Stromal cell of bone marrow (primary cell): ENCODE data around the gene CABYR.

Experiments used
- DNase-seq: peaks from one replicate; pipeline ENCODE4 v3.0.0-alpha.2; 2012; ENCODE audit warnings: low read depth

The CABYR gene

GRCh38 chr18:24138789-24139616 lies at the start of gene CABYR:
CABYR (plus strand) TSS chr18:24139062; CDS start chr18:24143115, 4,053 bp downstream.
- DNase-seq = peak; percentile 66

- no peak for DNase-seq
These were observed 49.8 kb upstream of the CABYR start for GRCh38 chr18:24089076-24089475.

GRCh38 chr18:24089515-24090337 lies 49.1 kb upstream of the CABYR start:
- DNase-seq = no peak

- no peak for DNase-seq
These were observed 48.0 kb upstream of the CABYR start for GRCh38 chr18:24090876-24091275.

GRCh38 chr18:24094561-24094960 lies 44.3 kb upstream of the CABYR start:
- DNase-seq = no peak

- DNase-seq = no peak
These were observed 42.9 kb upstream of the CABYR start for GRCh38 chr18:24095976-24096375.

- DNase-seq = no peak
These were observed 35.4 kb upstream of the CABYR start for GRCh38 chr18:24103320-24104021.

- DNase-seq = no peak
These were observed 34.4 kb upstream of the CABYR start for GRCh38 chr18:24104486-24104885.

GRCh38 chr18:24108641-24109040 lies 30.2 kb upstream of the CABYR start:
- no peak for DNase-seq

GRCh38 chr18:24111936-24112335 lies 26.9 kb upstream of the CABYR start:
- DNase-seq = no peak

- DNase-seq = no peak
These were observed 26.4 kb upstream of the CABYR start for GRCh38 chr18:24112464-24112863.

- DNase-seq = peak; percentile 24
These were observed 25.8 kb upstream of the CABYR start for GRCh38 chr18:24112874-24113615.

GRCh38 chr18:24114924-24115549 lies 23.8 kb upstream of the CABYR start:
- DNase-seq = no peak

GRCh38 chr18:24115628-24116027 lies 23.2 kb upstream of the CABYR start:
- no peak for DNase-seq

GRCh38 chr18:24118750-24119577 lies 19.9 kb upstream of the CABYR start:
- DNase-seq = peak; percentile 44

- no peak for DNase-seq
These were observed 18.2 kb upstream of the CABYR start for GRCh38 chr18:24120676-24121075.

GRCh38 chr18:24121625-24122024 lies 17.2 kb upstream of the CABYR start:
- no peak for DNase-seq

- DNase-seq = no peak
These were observed 12.5 kb upstream of the CABYR start for GRCh38 chr18:24126155-24126961.

GRCh38 chr18:24127735-24128134 lies 11.1 kb upstream of the CABYR start:
- DNase-seq = no peak

- no peak for DNase-seq
These were observed 10.2 kb upstream of the CABYR start for GRCh38 chr18:24128700-24129099.
